ENCODE measurements around the gene SP9.

Gene SP9

GRCh38 chr2:174334278-174334715, 457 bp upstream of the SP9 start:
- no peak overlapping the region for H3K27ac ChIP-seq
- TF ChIP-seq ZFX (IDR thresholded peaks at IDR 0.05) (no peak), CTCF (conservative IDR thresholded peaks at IDR 0.05) (no peak)

DNA sequence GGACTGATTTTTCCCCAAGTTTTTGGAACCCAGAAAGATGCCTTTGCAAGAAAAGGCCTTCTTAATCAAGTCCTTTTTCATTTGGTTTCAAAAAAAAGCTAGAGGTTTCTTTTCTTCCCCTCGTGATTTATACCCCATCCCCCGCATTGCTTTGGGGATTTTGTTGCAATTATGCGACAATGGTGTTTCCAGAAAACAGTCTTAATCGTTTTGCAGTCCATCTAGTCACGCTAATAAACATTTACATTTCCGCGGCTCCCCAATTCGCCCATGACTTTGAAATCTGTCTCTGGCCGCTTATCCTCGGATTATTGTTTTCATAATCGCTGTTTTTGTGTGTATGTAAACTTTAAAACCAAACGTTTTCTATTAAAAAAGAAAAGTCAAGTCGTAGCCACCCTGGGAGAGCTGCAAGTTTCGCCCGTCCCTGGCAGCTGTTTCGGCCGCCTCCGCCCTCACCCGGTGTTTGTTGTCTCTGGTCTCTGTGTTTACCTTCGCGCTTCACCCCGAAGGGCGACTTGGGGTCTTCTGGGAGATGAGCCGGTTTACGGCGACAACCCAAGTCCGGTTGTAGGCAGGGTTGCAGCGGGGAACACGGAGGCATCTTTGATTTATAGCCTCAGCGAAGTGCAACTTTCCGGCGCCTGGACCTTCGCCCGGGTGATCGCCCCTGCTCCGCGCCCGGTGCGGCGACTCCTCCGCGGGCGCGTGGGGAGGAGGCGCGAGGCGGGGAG, 667 bp downstream of the SP9 start:
- TF ChIP-seq CTCF (conservative IDR thresholded peaks at IDR 0.05), result no peak
- TF ChIP-seq ZFX (IDR thresholded peaks at IDR 0.05), result no peak
- H3K27ac ChIP-seq, result no peak overlapping the region

- TF ChIP-seq ZFX (IDR thresholded peaks at IDR 0.05), result no peak
- TF ChIP-seq CTCF (conservative IDR thresholded peaks at IDR 0.05), result no peak
- H3K27ac ChIP-seq, result peak overlapping the region; percentile 62
Measured at GRCh38 chr2:174335988-174336500, 1.3 kb downstream of the SP9 start.

DNA sequence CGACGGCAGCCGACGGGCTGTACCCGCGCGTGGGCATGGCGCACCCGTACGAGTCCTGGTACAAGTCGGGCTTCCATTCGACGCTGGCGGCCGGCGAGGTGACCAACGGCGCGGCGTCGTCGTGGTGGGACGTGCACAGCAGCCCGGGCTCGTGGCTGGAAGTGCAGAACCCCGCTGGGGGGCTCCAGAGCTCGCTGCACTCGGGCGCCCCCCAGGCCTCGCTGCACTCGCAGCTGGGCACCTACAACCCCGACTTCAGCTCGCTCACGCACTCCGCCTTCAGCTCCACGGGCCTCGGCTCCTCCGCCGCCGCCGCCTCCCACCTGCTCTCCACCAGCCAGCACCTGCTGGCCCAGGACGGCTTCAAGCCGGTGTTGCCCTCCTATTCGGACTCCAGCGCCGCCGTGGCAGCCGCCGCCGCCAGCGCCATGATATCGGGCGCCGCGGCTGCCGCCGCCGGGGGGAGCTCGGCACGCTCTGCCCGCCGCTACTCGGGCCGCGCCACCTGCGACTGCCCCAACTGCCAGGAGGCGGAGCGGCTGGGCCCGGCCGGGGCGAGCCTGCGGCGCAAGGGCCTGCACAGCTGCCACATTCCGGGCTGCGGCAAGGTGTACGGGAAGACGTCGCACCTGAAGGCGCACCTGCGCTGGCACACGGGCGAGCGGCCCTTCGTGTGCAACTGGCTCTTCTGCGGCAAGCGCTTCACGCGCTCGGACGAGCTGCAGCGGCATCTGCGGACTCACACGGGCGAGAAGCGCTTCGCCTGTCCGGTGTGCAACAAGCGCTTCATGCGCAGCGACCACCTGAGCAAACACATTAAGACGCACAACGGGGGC, 2.0 kb downstream of the SP9 start:
- peak overlapping the region; percentile 62 for H3K27ac ChIP-seq
- peak; percentile 66 for TF ChIP-seq ZFX (IDR thresholded peaks at IDR 0.05)
- peak; percentile 84 for TF ChIP-seq CTCF (conservative IDR thresholded peaks at IDR 0.05)

DNA sequence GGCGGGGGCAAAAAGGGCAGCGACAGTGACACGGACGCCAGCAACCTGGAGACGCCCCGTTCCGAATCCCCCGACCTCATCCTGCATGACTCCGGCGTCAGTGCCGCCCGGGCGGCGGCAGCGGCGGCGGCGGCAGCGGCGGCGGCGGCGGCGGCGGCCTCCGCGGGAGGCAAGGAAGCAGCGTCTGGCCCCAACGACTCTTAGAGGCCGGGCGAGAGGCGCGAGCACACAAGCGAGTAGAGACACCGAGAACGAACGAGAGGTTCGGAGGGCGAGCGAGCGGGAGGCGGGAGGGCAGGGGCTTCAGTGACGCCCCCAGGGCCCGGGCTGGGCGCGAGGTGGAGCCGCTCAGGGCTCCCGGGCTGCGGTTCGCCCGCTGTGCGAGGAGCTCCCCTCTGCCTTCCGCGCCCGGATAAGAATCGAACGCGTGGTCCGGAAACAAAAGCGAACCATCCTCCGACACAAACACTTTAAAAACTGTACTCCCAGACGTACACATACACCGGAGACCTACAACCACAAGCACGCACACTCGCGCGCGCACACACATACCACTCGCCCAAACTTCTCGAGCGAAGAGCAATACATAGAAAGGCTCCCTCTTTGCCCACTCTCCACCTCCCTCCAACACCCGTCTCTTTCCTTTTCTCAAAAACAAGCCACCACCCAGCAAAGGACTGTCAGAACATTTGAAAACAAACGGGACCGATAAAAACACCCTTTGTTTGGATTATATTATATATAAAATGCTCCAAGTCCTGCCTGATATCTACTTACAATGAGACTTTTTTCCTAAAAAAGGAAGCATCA, 2.8 kb downstream of the SP9 start:
- peak overlapping the region; percentile 62 for H3K27ac ChIP-seq
- TF ChIP-seq ZFX (IDR thresholded peaks at IDR 0.05), result no peak; the same call in 1 of the 2 replicates
- no peak for TF ChIP-seq CTCF (conservative IDR thresholded peaks at IDR 0.05)

- TF ChIP-seq CTCF (conservative IDR thresholded peaks at IDR 0.05), result no peak
- no peak for TF ChIP-seq ZFX (IDR thresholded peaks at IDR 0.05)
- no peak overlapping the region for H3K27ac ChIP-seq
Measured at GRCh38 chr2:174338147-174338605, 3.4 kb downstream of the SP9 start.

Data from C4-2B (cell line).